ENCODE data around the gene TPX2.
A peak's percentile ranks its signal among the peaks of the same experiment; 100 is the strongest.

The TPX2 gene, protein sequence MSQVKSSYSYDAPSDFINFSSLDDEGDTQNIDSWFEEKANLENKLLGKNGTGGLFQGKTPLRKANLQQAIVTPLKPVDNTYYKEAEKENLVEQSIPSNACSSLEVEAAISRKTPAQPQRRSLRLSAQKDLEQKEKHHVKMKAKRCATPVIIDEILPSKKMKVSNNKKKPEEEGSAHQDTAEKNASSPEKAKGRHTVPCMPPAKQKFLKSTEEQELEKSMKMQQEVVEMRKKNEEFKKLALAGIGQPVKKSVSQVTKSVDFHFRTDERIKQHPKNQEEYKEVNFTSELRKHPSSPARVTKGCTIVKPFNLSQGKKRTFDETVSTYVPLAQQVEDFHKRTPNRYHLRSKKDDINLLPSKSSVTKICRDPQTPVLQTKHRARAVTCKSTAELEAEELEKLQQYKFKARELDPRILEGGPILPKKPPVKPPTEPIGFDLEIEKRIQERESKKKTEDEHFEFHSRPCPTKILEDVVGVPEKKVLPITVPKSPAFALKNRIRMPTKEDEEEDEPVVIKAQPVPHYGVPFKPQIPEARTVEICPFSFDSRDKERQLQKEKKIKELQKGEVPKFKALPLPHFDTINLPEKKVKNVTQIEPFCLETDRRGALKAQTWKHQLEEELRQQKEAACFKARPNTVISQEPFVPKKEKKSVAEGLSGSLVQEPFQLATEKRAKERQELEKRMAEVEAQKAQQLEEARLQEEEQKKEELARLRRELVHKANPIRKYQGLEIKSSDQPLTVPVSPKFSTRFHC

DNA sequence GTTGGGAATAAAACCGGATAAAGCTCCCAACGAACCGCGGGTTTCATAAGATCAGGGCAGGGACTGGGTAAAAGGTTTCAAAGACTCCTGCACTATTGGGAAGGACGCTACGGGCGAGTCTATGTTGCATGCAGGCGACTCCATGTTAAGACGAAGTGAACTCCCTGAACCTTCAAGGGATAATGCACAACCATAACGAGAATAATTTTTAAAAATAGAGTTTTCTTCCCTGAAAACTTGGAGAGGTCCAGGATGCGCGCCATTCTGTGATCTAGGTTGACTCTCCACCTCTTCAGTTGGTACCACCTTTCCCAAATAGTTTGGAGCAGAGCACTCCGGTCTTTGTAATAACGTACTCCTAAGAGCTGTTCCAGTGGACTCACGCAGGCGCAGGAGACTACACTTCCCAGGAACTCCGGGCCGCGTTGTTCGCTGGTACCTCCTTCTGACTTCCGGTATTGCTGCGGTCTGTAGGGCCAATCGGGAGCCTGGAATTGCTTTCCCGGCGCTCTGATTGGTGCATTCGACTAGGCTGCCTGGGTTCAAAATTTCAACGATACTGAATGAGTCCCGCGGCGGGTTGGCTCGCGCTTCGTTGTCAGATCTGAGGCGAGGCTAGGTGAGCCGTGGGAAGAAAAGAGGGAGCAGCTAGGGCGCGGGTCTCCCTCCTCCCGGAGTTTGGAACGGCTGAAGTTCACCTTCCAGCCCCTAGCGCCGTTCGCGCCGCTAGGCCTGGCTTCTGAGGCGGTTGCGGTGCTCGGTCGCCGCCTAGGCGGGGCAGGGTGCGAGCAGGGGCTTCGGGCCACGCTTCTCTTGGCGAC lies at the start of gene TPX2:
TPX2 (plus strand) TSS at position 562 of the 821 bp plus-strand sequence. CDS start 18,187 bp downstream, outside the sequence.
- DNase-seq (ENCODE audit: low spot score), result peak; percentile 99

DNA sequence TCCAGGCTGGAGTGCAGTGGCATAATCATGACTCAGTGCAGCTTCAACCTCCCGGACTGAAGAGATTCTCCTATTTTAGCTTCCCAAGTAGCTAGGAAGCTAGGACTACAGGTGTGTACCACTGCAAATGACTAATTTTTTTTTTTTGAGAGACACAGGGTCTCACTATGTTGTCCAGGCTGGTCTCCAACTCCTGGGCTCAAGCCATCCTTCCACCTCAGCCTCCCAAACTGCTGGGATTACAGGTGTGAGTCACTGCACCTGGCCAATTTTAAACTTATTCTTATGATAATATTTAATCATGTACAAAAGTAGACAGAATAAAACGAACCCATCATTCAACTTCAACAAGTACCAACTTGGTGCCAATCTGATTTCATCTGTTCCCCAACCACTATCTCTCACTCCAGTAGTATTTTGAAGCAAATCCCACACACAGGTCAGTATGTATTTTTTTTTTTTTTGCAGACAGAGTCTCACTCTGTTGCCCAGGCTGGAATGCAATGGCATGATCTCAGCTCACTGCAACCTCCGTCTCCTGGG lies 48.9 kb upstream of the TPX2 start:
- no peak for DNase-seq (ENCODE audit: low spot score)

DNA sequence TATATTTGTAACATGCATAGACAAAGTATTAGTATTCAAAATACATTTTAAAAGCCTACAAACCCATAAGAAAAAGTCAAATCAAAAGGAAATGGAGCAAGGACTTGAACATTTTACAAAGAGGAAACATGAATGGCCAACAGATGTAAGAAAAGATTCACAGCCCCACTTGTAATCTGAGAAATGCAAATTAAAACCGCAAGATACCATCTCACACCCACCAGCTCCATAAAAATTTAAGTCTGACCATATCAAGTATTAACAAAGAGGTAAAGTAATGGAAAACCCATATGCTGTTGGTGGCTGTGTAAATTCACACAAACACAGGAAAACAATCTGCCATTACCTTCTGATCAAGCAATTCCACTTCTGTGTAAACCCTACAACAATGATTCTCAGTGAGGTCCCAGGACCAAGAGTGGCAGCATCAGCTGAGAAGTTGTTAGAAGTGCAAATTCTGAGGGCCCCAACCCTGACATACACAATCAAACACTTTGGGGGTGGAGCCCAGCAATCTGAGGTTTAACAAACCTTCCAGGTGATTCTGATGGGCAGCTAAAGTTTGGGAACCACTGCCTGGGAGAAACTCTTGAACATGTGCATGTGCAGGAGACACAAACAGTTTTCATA lies 47.3 kb upstream of the TPX2 start:
- no peak for DNase-seq (ENCODE audit: low spot score)

DNA sequence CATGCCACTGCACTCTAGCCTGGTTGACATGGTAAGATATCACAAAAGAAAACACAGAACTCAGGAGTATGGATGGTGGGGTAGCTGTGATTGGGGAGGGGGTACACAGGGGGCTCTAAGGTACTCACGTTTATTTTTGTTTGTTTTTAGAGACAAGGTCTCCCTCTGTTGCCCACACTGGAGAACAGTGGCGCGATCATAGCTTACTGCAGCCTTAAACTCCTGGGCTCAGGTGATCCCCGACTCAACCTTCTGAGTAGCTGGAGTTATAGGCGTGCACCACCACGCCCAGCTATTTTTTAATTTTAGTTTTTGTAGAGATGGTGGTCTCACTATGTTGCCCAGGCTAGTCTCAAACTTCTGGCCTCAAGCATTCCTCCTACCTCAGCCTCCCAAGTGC lies 45.7 kb upstream of the TPX2 start:
- DNase-seq (ENCODE audit: low spot score), result no peak

DNA sequence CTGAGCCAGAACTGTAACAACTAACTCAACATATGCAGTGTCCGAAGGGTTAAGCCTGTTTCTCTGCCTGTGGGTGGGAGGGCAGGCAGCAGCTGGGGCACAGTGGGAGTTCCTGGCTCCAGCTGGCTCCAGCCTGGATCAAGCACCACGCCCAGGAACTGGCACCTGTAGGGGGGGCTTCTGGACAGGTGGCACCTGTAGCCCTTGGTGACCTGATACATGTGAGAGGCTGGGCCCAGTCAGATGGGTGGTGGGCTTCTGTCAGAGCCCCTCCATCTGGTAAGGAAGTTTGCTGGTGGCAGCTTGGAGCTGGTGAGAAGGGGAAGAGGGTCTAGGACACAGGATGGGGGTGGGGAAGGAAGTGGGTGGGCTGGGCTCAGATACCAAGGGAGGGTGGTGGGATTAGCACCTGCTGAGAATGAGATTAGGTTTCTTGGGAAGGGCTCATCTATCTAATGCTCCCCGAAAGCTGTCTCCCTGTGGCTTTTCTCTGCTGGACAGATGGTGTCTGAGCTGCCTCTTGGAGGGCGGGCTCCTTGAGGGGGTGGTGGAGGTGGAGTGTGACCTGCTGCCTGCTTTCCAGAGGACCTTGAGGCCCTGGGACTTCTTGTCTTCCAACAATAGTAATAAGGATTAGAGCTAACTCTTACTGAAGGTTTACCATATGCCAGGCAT lies 45.0 kb upstream of the TPX2 start:
- no peak for DNase-seq (ENCODE audit: low spot score)

DNA sequence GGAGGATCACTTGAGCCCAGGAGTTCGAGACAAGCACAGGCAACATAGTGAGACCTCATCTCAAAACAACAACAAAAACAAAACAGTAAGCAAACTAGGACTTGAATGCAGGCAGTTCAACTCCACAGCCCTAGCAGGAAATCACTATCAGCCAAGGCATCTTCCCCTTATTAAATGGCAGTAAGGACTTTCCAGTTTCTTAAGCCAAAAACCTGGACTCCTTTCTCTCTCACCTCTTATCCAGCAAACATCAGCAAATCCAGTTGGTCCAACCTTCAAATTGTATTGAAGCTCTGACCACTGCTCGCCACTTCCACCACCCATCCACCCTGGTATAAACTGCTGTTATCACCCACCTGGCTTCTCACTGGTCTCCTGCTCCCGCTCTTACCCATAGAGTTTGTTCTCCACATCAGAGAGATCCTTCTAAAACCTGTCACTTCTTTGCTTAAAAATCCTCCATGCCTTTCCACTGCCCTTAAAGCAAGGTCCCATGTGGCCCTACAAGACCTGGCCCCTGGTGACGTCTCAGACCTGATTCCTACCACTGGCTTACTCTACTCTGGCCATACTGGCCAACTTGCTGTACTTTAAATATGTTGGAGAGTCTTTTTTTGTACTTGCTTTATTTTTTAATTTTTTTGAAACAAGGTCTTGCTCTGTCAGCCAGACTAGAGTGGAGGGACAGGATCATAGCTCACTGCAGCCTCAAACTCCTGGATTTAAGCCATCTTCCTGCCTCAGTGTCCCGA lies 44.1 kb upstream of the TPX2 start:
- no peak for DNase-seq (ENCODE audit: low spot score)

DNA sequence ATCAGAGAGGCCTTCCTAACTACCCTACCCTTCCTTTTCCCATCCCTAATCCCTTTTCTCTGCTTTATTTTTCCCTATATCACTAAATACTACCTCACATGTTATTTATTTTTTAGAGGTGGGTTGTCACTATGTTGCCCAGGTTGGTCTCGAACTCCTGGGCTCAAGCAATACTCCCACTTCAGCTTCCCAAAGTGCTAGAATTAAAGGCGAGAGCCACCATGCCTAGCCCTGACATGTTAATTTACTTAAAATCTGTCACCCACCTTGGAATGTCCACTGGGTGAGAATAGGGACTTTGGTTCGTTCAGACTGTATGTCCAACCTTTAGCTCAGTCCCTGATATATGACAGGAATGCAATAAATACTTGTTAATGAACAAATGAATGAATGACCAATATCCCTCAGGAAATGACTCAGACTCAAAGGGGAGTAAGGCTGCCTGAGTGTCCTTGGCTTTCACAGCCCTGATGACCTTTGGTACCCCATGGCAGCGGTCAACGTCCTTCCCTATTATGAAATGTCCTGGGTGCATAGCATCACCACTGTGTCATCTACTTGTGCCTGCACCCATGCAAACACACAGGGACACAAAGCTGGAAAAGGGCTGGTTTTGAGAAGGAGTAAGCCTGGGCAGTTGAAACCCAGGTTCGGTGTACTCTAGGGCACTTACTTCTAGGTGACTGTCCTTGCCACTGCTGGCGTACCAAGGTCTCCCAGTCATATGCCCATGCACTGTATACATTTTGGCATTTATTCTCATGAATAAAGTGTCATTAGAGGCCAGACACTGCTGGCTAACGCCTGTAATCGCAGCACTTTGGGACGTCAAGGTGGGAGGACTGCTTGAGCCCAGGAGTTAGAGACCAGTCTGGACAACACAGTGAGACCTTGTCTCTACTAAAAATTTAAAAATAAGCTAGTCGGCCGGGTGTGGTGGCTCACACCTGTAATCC lies 43.0 kb upstream of the TPX2 start:
- DNase-seq (ENCODE audit: low spot score), result no peak

DNA sequence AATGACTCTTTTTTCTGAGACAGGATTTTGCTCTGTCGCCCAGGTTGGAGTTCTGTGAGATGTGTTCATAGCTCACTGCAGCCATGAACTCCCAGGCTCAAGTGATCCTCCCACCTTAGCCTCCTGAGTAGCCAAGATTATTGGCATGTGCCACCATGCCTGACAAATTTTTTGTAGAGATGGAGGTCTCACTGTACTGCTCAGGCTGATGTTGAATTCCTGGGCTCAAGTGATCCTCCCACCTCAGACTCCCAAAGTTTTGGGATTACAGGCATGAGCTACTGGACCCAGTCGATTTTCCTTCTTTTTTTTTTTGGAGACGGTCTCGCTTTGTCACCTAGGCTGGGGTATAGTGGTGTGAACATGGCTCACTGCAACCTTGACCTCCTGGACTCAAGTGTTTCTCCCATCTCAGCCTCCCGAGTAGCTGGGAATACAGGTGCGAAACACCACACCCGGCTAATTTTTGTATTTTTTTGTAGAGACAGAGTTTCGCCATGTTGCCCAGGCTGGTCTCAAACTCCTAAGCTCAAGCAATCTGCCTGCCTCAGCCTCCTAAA lies 40.8 kb upstream of the TPX2 start:
- no peak for DNase-seq (ENCODE audit: low spot score)

DNA sequence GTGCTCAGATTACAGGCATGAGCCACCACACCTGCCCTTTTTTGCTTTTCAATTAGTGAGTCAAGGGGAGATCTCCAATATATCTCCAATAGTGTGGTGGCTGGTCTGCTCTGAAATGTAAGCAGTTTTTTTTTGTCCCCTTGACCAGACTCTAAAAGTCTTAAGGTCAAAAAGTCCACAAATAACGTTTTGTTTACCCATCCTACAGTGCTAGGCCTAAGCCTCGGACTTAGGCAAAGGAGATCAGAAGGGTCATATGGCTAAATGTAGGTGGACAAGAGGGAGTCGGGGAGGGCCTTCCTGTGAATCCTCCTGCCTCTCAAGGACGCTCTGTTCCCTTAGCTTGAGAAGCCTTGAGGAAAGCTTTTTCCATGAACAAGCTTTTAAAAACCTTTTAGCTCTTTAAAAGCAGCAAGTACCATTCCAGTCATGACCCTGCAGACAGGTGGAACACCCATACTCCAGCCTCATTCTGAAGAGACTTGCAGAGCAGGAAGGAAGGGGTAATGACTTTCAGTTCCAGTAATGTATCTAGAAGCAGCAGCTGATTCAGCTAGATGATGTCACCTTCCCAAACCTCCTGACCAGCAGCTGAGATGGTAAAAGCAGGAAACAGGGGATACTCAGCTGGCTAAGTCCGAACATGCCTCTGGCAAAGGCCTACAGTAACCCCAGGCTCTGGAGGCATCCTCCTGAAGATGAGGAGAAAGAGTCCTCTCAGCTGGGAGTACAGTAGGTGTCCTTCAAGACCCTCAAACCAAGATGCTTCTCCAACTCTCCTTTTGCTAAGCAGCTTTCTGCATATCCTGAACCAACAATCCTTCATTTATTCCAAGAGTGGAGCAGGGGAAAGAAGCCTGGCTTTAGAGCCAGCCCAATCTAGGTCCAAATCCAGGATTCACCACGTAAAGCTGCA lies 40.0 kb upstream of the TPX2 start:
- peak; percentile 83 for DNase-seq (ENCODE audit: low spot score)

DNA sequence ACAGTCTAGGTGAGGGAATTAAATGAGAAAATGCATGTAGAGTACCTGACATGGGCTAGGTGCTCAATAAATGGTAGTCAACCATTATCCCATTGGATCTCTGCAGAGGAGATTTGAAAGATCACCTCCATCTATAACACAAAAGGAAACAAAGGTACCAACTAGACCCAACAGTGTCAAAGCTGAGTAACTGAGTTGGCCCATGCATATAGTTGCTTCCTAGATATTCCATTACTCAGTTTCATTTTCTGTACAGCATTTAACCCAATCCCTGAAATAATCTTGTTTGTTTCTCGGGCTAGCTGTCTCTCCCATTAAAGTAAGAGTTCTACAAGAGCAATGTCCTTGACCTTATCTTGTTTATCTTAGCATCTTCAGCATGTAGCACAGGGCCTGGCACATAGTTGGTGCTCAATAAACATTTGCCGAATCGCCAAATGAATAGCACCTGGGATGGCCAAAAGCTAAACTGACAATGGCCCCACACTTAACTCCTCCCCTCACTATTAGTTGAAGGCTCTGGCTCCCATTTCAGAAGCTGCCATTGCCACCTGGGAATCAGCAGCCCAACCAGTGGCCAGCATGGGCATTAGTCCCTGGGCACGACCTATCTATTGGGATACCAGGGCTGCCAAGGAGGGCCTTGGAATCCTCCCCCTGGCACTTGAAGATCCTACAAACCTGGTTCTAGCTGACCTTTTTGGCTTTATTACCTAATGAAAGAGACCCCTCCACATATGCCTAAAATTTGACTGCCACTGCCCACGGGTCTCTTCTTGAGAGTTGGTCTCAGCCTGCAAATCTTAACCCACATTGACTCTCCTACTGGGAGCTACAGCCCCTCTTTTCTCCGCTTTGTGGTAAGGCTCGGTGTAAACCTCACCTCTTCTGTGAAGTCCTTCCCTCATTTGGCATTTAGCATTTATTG lies 39.0 kb upstream of the TPX2 start:
- no peak for DNase-seq (ENCODE audit: low spot score)

DNA sequence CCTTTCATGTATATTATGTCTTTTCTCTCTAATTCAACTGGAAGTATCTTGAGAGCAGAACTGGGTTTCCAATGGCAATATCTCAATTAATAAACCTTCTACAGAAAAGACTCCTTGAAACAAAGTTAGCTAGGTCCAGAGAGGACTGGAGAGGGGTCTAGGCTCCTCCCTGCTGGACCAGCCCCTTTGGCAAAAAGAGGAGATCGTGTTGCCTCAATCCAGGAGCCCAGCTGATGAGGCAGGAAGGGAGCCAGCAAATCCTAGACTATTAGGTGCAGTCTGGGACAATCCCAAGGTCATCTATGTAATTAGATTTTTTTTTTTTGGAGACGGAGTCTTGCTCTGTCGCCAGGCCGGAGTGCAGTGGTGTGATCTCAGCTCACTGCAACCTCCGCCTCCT lies 38.3 kb upstream of the TPX2 start:
- no peak for DNase-seq (ENCODE audit: low spot score)

DNA sequence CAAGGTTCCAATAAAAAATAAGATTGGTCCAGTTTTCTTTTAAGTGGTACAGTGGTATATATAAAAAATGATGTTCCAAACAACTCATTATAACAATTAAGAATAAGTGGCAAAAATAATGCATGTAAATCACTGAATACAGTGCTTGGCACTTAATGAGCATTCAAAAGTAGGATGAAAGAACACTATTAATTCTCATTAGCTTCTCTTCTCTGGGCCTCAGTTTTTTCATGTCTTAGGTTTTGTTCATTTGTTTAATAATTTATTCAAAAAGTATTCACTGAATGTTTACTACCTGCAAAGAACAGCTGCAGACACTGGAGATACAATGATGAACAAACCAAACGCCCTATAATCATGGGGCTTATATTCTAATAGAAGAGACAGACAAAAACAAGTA lies 37.5 kb upstream of the TPX2 start:
- DNase-seq (ENCODE audit: low spot score), result no peak

DNA sequence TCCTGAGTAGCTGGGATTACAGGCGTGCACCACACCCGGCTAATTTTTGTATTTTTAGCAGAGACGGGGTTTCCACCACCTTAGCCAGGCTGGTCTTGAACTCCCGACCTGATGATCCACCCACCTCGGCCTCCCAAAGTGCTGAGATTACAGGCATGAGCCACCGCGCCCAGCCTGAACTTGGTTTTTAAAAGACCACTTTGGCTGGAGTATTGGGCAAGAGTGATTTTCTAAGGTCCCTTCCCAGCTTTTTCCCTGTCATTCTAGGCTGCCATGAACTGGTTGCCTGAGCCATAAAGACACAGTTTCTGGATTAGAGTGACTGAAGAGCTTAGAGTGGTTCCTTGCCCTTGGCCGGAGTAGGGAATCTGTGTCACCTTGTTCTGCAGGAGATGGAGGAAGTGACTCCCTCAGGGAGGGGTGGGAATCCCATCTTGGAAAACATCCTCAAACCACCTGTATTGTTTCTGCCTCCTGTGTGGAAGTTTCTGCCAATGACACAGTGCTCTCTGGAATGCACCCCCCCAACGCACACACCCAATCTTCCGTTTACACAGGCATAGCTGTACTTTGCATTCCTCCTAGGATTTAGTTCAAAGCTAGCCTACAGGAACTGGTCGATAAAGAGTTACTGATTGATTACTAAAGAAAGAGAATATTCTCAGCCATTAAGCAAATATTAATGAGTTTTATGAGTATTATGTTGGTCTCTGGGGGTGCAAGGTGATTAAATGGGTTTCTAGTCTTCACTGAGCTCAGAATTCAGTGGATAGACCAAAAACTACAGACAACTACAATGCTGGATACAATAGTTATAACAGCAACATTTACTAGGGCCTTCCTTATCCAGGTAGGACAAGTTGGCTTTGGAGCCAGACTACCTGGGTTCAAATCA lies 34.6 kb upstream of the TPX2 start:
- DNase-seq (ENCODE audit: low spot score), result no peak

DNA sequence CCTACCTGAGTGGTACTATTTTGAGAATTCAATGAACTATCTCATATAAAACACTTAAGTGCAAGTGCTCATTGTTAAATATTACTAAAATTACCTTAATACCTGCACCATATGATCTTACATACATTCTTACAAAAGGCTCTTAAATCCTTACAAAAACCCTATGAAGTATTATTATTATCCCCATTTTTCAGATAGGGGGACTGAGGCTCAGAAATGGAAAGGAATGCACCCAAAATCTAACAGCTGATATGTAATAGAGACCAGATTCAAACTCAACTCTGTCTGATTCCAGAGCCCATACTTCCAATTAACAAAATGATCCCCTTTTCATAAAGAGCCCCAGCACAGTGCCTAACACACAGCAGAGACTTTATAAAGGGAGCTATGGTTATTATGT lies 33.9 kb upstream of the TPX2 start:
- no peak for DNase-seq (ENCODE audit: low spot score)
